GM12878 (cell line): ENCODE measurements around the gene FCGR3A. TPM values are rescaled to one million over a fixed set of nuclear protein-coding genes. Genes with fewer than 3 reads are reported as not detected.
"Not testable (repeated sequence)": the region's sequence is repeated elsewhere in the genome, so short reads cannot be mapped to it uniquely, and the experiment has no call there.

Experiments
- ATAC-seq: fragments of 200-7000 bp; cut with Tn5 transposase; 3 replicates; pipeline ENCODE4 v1.9.1; 2020; ENCODE audit warnings: mild to moderate bottlenecking, moderate library complexity
- BruUV-seq: library from RNA; stranded (reverse); fragments of 400-500 nt; replicated peaks from 2 replicates; lab custom pipeline; 2021; lab: Mats Ljungman, UMichigan
- CTCF ChIA-PET: fragments of 300-600 bp; sonication (Branson Sonifier 250); formaldehyde crosslinking; extraction: SDS; loops from one replicate; lab custom pipeline; 2021; ENCODE audit warnings: inconsistent platforms; lab: Yijun Ruan, JAX
- POLR2A ChIA-PET: fragments of 350-600 bp; formaldehyde crosslinking; extraction: SDS; loops from one replicate; lab custom pipeline; 2021; ENCODE audit warnings: inconsistent platforms; lab: Charles Lee
- RAD21 ChIA-PET: fragments of 300-600 bp; sonication (Branson Sonifier 250); formaldehyde crosslinking; loops from one replicate; lab custom pipeline; 2023; ENCODE audit warnings: antibody characterized with exemption; ENCODE audit not compliant: unreplicated experiment; lab: Charles Lee
- SMC1A ChIA-PET: fragments of 300-600 bp; sonication (Branson Sonifier 250); formaldehyde crosslinking; loops from one replicate; lab custom pipeline; 2023; ENCODE audit not compliant: unreplicated experiment, uncharacterized antibody; lab: Charles Lee
- DNase-seq: peaks from one replicate; pipeline ENCODE4 v3.0.0-alpha.2; 2011; ENCODE audit warnings: low read depth, low spot score
- FAIRE-seq: peaks from 3 replicates; lab custom pipeline; 2011; peaks lifted over from hg19 to GRCh38; lab: Jason Lieb, UNC
- H2AFZ ChIP-seq: 2 replicates; pipeline ENCODE4 v1.6.0; 2011; ENCODE audit warnings: low read depth, low read length, control low read depth; ENCODE audit not compliant: control insufficient read depth
- H3K27ac ChIP-seq: 2 replicates; pipeline ENCODE4 v1.5.1; 2011; ENCODE audit warnings: control low read depth; ENCODE audit not compliant: control insufficient read depth, insufficient read depth
- H3K27me3 ChIP-seq, 2 experiments: replicated peaks in 1 of 2; 2 replicates each; pipeline versions ENCODE4 v1.6.0 to v1.6.1; 2011; ENCODE audit warnings: low read length in 1 of 2; ENCODE audit not compliant: control insufficient read depth in 2 of 2, insufficient read depth in 2 of 2
- H3K36me3 ChIP-seq, 2 experiments: 2 replicates each; pipeline ENCODE4 v1.5.1; 2011; ENCODE audit warnings: low read length in 1 of 2; ENCODE audit not compliant: control insufficient read depth in 2 of 2, insufficient read depth in 2 of 2
- H3K4me1 ChIP-seq: 2 replicates; pipeline ENCODE4 v1.6.1; 2011; ENCODE audit warnings: mild to moderate bottlenecking, low read length, moderate library complexity, mixed read lengths; ENCODE audit not compliant: control insufficient read depth, insufficient read depth
- H3K4me2 ChIP-seq: 2 replicates; pipeline ENCODE4 v1.6.0; 2011; ENCODE audit warnings: control low read depth; ENCODE audit not compliant: control insufficient read depth, insufficient read depth
- H3K4me3 ChIP-seq: fragments of 200-600 bp; sonication (generic); 2 replicates; pipeline ENCODE4 v1.5.1; 2016
- H3K79me2 ChIP-seq: 2 replicates; pipeline ENCODE4 v1.6.0; 2011; ENCODE audit warnings: low read length; ENCODE audit not compliant: control insufficient read depth, insufficient read depth
- H3K9ac ChIP-seq: 2 replicates; pipeline ENCODE4 v1.8.0; 2011; ENCODE audit warnings: low read length, control low read depth, mixed read lengths; ENCODE audit not compliant: control insufficient read depth, insufficient read depth
- H3K9me3 ChIP-seq: replicated peaks from 3 replicates; pipeline ENCODE4 v1.5.1; 2011; ENCODE audit warnings: mild to moderate bottlenecking, low read length; ENCODE audit not compliant: control insufficient read depth, insufficient read depth
- H4K20me1 ChIP-seq: 2 replicates; pipeline ENCODE4 v1.6.0; 2011; ENCODE audit not compliant: control insufficient read depth, insufficient read depth
- BHLHE40 ChIP-seq, 2 experiments: fragments of 450-650 bp in 1 of 2; IDR thresholded peaks; 2 replicates each; pipeline ENCODE4 v1.6.1; 2011 to 2017; ENCODE audit warnings: low read depth in 2 of 2, borderline replicate concordance in 1 of 2, improper control_type of control experiment in 1 of 2, low read length in 1 of 2, mild to moderate bottlenecking in 1 of 2
- CBFB ChIP-seq: IDR thresholded peaks from 2 replicates; pipeline ENCODE4 v1.6.1; 2016; ENCODE audit warnings: antibody characterized with exemption, low read depth
- CEBPB ChIP-seq, 2 experiments: fragments of 150-350 bp in 1 of 2; IDR thresholded peaks; 2 replicates each; pipeline ENCODE4 v1.6.1; 2012 to 2014; ENCODE audit warnings: low read depth in 2 of 2, low read length in 2 of 2, borderline replicate concordance in 1 of 2, inconsistent platforms in 1 of 2
- ETV6 ChIP-seq, 2 experiments: fragments of 450-650 bp in 1 of 2; IDR thresholded peaks in 1 of 2; conservative IDR thresholded peaks in 1 of 2; 2 replicates each; pipeline ENCODE4 v1.6.1; 2014; ENCODE audit warnings: antibody characterized with exemption in 1 of 2, borderline replicate concordance in 1 of 2, low read depth in 1 of 2, mild to moderate bottlenecking in 1 of 2, moderate library complexity in 1 of 2
- GATAD2B ChIP-seq: fragments of 450-650 bp; conservative IDR thresholded peaks from 2 replicates; pipeline ENCODE4 v1.6.1; 2017; ENCODE audit warnings: low read depth, mild to moderate bottlenecking, moderate library complexity
- HSF1 ChIP-seq: fragments of 150-350 bp; IDR thresholded peaks from 2 replicates; pipeline ENCODE4 v1.6.1; 2014; ENCODE audit warnings: mild to moderate bottlenecking, low read depth, low read length
- MTA2 ChIP-seq: fragments of 450-650 bp; IDR thresholded peaks from 2 replicates; pipeline ENCODE4 v1.6.1; 2016; ENCODE audit warnings: low read depth, mild to moderate bottlenecking, moderate library complexity
- NR2F1 ChIP-seq: fragments of 450-650 bp; conservative IDR thresholded peaks from 2 replicates; pipeline ENCODE4 v1.6.1; 2017; ENCODE audit warnings: mild to moderate bottlenecking
- PML ChIP-seq: IDR thresholded peaks from 2 replicates; pipeline ENCODE4 v1.6.1; 2012; ENCODE audit warnings: low read length, inconsistent platforms
- RELB ChIP-seq: fragments of 450-650 bp; IDR thresholded peaks from 2 replicates; pipeline ENCODE4 v1.6.1; 2017; ENCODE audit warnings: low read depth, mild to moderate bottlenecking, moderate library complexity
- RUNX3 ChIP-seq: IDR thresholded peaks from 2 replicates; pipeline ENCODE4 v1.6.1; 2012; ENCODE audit warnings: low read length, inconsistent platforms
- TCF7 ChIP-seq: IDR thresholded peaks from 2 replicates; pipeline ENCODE4 v1.6.1; 2014; ENCODE audit warnings: antibody characterized with exemption, borderline replicate concordance
- ZBTB40 ChIP-seq: fragments of 450-650 bp; IDR thresholded peaks from 2 replicates; pipeline ENCODE4 v1.6.1; 2016; ENCODE audit warnings: mild to moderate bottlenecking, moderate library complexity, borderline replicate concordance
- WGBS: methylation state at CpG from one replicate; pipeline ENCODE4 v1.1.6; 2016; ENCODE audit warnings: low lambda C conversion rate; ENCODE audit not compliant: insufficient replicate concordance, insufficient coverage; ENCODE audit errors: missing lambda C conversion rate; 5-methylcytosine and 5-hydroxymethylcytosine counted together
- in situ Hi-C: fragments of 300-500 bp; cut with MboI; formaldehyde crosslinking; loops from 9 replicates; pipeline ENCODE4 v1.14.3; 2018; ENCODE audit warnings: mixed read lengths
- intact Hi-C: fragments of 100-400 bp; cut with micrococcal nuclease; formaldehyde crosslinking; loops from one replicate; pipeline ENCODE4 v1.14.2; 2022; ENCODE audit not compliant: unreplicated experiment
- polyA plus RNA-seq, 11 experiments: library from polyadenylated mRNA; depleted of rRNA in 4 of 11; unstranded in 6 of 11; stranded (reverse) in 5 of 11; fragments of >200 nt; fragmentation: Nextera tagmentation in 4 of 11; fragmentation: Illumina TruSeq in 1 of 11; extraction: Ambion mirVana in 4 of 11; extraction: Trizol in 1 of 11; gene quantifications; 1 replicate in 1 of 11; 2 replicates in 10 of 11; pipeline versions ENCODE4 v1.2.1 to v1.2.3, GENCODE V29; 2011 to 2016; ENCODE audit warnings: inconsistent platforms in 2 of 11, missing spikeins in 2 of 11, low read depth in 1 of 11
- total RNA-seq, 4 experiments: library from RNA; depleted of rRNA in 3 of 4; stranded (reverse); fragments of >200 nt in 3 of 4; fragmentation: Illumina TruSeq in 1 of 4; extraction: Trizol in 1 of 4; gene quantifications; 2 replicates each; pipeline versions ENCODE4 v1.2.1 to v1.2.3, GENCODE V29; 2013 to 2021

FCGR3A gene
- total and polyA plus RNA-seq, 10 of the 15 experiments (the other 5 are each of a cell fraction or from before 2014, with no cell fraction given) = 0.09 to 0.10 TPM; not detected in 8

GRCh38 chr1:161530671-161531641, 18.7 kb downstream of the FCGR3A start:
- FAIRE-seq = peak; percentile 77
- Histone ChIP-seq H3K27ac (peak overlapping the region; percentile 72), H3K4me2 (peak overlapping the region; percentile 47; the same call in 1 of the 2 replicates), H3K9ac (peak overlapping the region; percentile 74), H2AFZ (peak overlapping the region; percentile 82), H3K4me3 (peak overlapping the region; percentile 78)
- H3K27me3 ChIP-seq, in situ Hi-C loops, H3K4me1 ChIP-seq, H3K36me3 ChIP-seq, H3K9me3 ChIP-seq, H4K20me1 ChIP-seq, H3K79me2 ChIP-seq: not testable (repeated sequence)
- ChIA-PET SMC1A (interaction anchor here (0.9 to 1.1 kb wide), 4 partner anchors 21 to 210 kb away, joined by 3 to 6 read pairs (median 4); no protein-coding TSS in a partner anchor), CTCF (interaction anchor here (0.8 to 1.6 kb wide), 3 partner anchors 7 to 207 kb away, joined by 4 to 6 read pairs (median 4); no protein-coding TSS in a partner anchor), RAD21 (interaction anchor here (0.6 to 1.7 kb wide), 2 partner anchors 38 to 198 kb away, joined by 3 to 5 read pairs; no protein-coding TSS in a partner anchor), POLR2A (interaction anchor here (0.6 kb wide), 1 partner anchor 92 kb away, joined by 3 read pairs; no protein-coding TSS in a partner anchor)
- TSS peak; percentile 62 for BruUV-seq
- peak; percentile 96 for DNase-seq
- ATAC-seq = peak; percentile 85
- intact Hi-C loops = loop anchor here (10.0 kb wide), 1 partner anchor 136 kb away; no protein-coding TSS in a partner anchor
- WGBS = under 1% methylated on average over 51 of the region's 56 CpGs
- TF ChIP-seq RELB = peak; percentile 88
- TF ChIP-seq GATAD2B = peak; percentile 75
- peak in 1 of 2 experiments; percentile 91; a peak in 2 of 4 replicates for TF ChIP-seq ETV6 (conservative IDR thresholded peaks at IDR 0.05 in 1 of 2, IDR thresholded peaks at IDR 0.05 in 1 of 2; ENCODE audit: borderline replicate concordance in 1 of 2, low read depth in 1 of 2)
- TF ChIP-seq NR2F1 = peak; percentile 56
- TF ChIP-seq HSF1 = peak; percentile 81; the same call in 1 of the 2 replicates
- 0 out of 2 replicates have a peak, but pooled peaks have one; percentile 14 for TF ChIP-seq TCF7
- peak; percentile 54 for TF ChIP-seq MTA2
- TF ChIP-seq CBFB = 0 out of 2 replicates have a peak, but pooled peaks have one; percentile 43
- 0 out of 4 replicates have a peak, but pooled peaks of 1 of the 2 experiments have one; percentile 29 for TF ChIP-seq BHLHE40 (IDR thresholded peaks at IDR 0.05; ENCODE audit: borderline replicate concordance in 1 of 2, low read depth in 2 of 2, low read length in 1 of 2)
- TF ChIP-seq RUNX3 = peak; percentile 46
- peak; percentile 58; the same call in 1 of the 2 replicates for TF ChIP-seq PML
- peak; percentile 77; the same call in 1 of the 2 replicates for TF ChIP-seq ZBTB40
- peak in 1 of 2 experiments; percentile 43; a peak in 1 of 4 replicates for TF ChIP-seq CEBPB (IDR thresholded peaks at IDR 0.05; ENCODE audit: borderline replicate concordance in 1 of 2, low read depth in 2 of 2, low read length in 2 of 2)
